ENCODE measurements around the gene CNST.

DNA sequence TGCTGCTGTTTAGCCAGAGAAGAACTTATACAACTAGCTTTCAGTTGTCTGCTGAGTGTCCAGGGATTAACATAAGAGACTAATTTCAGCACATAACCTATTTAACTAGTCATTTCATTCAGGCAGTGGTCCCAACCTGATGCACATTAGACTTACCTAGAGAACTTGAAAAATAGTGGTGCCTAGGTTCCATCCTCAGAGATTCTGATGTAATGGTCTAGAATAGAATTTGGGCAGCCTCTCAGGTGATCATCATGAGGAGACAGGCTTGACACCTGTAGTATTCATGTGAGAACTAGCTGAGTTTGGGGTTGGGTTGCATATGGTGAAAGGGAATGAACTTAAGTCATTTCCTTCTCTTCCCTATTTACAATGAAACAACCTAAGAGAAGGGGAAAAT, 24.8 kb downstream of the CNST start:
- TF ChIP-seq, protein P1, sequence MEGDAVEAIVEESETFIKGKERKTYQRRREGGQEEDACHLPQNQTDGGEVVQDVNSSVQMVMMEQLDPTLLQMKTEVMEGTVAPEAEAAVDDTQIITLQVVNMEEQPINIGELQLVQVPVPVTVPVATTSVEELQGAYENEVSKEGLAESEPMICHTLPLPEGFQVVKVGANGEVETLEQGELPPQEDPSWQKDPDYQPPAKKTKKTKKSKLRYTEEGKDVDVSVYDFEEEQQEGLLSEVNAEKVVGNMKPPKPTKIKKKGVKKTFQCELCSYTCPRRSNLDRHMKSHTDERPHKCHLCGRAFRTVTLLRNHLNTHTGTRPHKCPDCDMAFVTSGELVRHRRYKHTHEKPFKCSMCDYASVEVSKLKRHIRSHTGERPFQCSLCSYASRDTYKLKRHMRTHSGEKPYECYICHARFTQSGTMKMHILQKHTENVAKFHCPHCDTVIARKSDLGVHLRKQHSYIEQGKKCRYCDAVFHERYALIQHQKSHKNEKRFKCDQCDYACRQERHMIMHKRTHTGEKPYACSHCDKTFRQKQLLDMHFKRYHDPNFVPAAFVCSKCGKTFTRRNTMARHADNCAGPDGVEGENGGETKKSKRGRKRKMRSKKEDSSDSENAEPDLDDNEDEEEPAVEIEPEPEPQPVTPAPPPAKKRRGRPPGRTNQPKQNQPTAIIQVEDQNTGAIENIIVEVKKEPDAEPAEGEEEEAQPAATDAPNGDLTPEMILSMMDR (IDR thresholded peaks at IDR 0.05) = no peak
- TF ChIP-seq POLR2AphosphoS5 (IDR thresholded peaks at IDR 0.05) (no peak), POLR2A (IDR thresholded peaks at IDR 0.05) (no peak), EP300 (IDR thresholded peaks at IDR 0.05) (no peak)

All from gastroesophageal sphincter (tissue), 3 donors.